HEK293 (cell line): Measurements from ENCODE around the gene SPATA24.

Experiments used
- GLIS2 ChIP-seq: fragments of 450-650 bp; formaldehyde crosslinking; IDR thresholded peaks from 2 replicates; pipeline ENCODE4 v1.5.1; 2016; ENCODE audit warnings: missing biosample characterization, missing genetic modification characterization
- PRDM1 ChIP-seq: fragments of 450-650 bp; formaldehyde crosslinking; IDR thresholded peaks from 2 replicates; pipeline ENCODE4; 2016; ENCODE audit warnings: missing biosample characterization, missing genetic modification characterization
- PRDM4 ChIP-seq: fragments of 450-650 bp; formaldehyde crosslinking; IDR thresholded peaks from 2 replicates; pipeline ENCODE4 v1.5.1; 2017; ENCODE audit warnings: missing biosample characterization, missing genetic modification characterization
- PRDM6 ChIP-seq: fragments of 450-650 bp; formaldehyde crosslinking; IDR thresholded peaks from 2 replicates; pipeline ENCODE4 v1.5.1; 2017; ENCODE audit warnings: missing biosample characterization, missing genetic modification characterization
- ZNF24 ChIP-seq: fragments of 450-650 bp; formaldehyde crosslinking; IDR thresholded peaks from 2 replicates; pipeline ENCODE4 v1.5.1; 2016; ENCODE audit warnings: missing biosample characterization, missing genetic modification characterization
- ZNF248 ChIP-seq: fragments of 450-650 bp; formaldehyde crosslinking; IDR thresholded peaks from 2 replicates; pipeline ENCODE4 v1.5.1; 2017; ENCODE audit warnings: missing biosample characterization, missing genetic modification characterization
- ZNF266 ChIP-seq: fragments of 450-650 bp; formaldehyde crosslinking; IDR thresholded peaks from 2 replicates; pipeline ENCODE4 v1.5.1; 2016; ENCODE audit warnings: missing biosample characterization, missing genetic modification characterization, low read depth
- ZNF311 ChIP-seq: fragments of 450-650 bp; formaldehyde crosslinking; IDR thresholded peaks from 2 replicates; pipeline ENCODE4 v1.5.1; 2017; ENCODE audit warnings: missing biosample characterization, missing genetic modification characterization, borderline replicate concordance
- ZNF350 ChIP-seq: fragments of 450-650 bp; formaldehyde crosslinking; IDR thresholded peaks from 2 replicates; pipeline ENCODE4 v1.5.0; 2017; ENCODE audit warnings: missing biosample characterization, mild to moderate bottlenecking, missing genetic modification characterization
- ZNF37A ChIP-seq: fragments of 450-650 bp; IDR thresholded peaks from 2 replicates; pipeline ENCODE4 v1.5.1; 2018; ENCODE audit warnings: missing biosample characterization, missing genetic modification characterization
- ZNF394 ChIP-seq: fragments of 450-650 bp; formaldehyde crosslinking; IDR thresholded peaks from 2 replicates; pipeline ENCODE4 v1.5.1; 2016; ENCODE audit warnings: missing biosample characterization, missing genetic modification characterization, mild to moderate bottlenecking, moderate library complexity, borderline replicate concordance
- ZNF501 ChIP-seq: fragments of 450-650 bp; formaldehyde crosslinking; IDR thresholded peaks from 2 replicates; pipeline ENCODE4 v1.5.1; 2016; ENCODE audit warnings: missing biosample characterization, missing genetic modification characterization
- ZNF639 ChIP-seq: fragments of 450-650 bp; formaldehyde crosslinking; IDR thresholded peaks from 2 replicates; pipeline ENCODE4 v1.5.1; 2016; ENCODE audit warnings: missing biosample characterization, missing genetic modification characterization
- ZNF707 ChIP-seq: fragments of 450-650 bp; formaldehyde crosslinking; IDR thresholded peaks from 2 replicates; pipeline ENCODE4 v1.5.1; 2016; ENCODE audit warnings: missing biosample characterization, missing genetic modification characterization
- ZNF792 ChIP-seq: fragments of 450-650 bp; formaldehyde crosslinking; IDR thresholded peaks from 2 replicates; pipeline ENCODE4 v1.5.1; 2016; ENCODE audit warnings: missing biosample characterization, missing genetic modification characterization
- TF ChIP-seq, protein P1 (sequence below): fragments of 450-650 bp; formaldehyde crosslinking; IDR thresholded peaks from 2 replicates; pipeline ENCODE4 v1.5.1; 2016; ENCODE audit warnings: missing biosample characterization, missing genetic modification characterization, borderline replicate concordance
- TF ChIP-seq, protein P2 (sequence below): fragments of 450-650 bp; formaldehyde crosslinking; IDR thresholded peaks from 2 replicates; pipeline ENCODE4 v1.5.1; 2016; ENCODE audit warnings: missing biosample characterization, missing genetic modification characterization

Gene SPATA24

DNA sequence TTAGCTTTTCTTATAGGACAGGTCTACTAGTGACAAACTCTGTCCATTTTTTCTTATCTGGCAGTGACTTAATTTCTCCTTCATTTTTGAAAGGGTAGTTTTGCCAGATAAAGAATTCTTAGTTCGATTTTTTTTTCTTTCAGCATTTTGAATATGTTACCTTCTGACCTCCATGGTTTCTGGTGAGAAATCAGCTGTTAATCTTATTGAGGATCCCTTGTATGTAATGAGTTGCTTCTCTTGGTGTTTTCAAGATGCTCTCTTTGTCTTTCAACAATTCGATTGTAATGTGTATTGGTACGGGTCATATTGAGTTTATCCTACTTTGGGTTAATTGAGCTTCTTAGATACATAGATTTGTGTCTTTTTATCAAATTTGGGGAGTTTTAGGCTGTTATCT is 49.7 kb downstream of the SPATA24 start (continued):
- TF ChIP-seq ZNF248 (tag by site-specific recombination): no peak
- TF ChIP-seq ZNF501 (tag by site-specific recombination): no peak
- no peak for TF ChIP-seq ZNF37A (tag by site-specific recombination)
- no peak for TF ChIP-seq ZNF639 (tag by site-specific recombination)
- TF ChIP-seq, protein P1, sequence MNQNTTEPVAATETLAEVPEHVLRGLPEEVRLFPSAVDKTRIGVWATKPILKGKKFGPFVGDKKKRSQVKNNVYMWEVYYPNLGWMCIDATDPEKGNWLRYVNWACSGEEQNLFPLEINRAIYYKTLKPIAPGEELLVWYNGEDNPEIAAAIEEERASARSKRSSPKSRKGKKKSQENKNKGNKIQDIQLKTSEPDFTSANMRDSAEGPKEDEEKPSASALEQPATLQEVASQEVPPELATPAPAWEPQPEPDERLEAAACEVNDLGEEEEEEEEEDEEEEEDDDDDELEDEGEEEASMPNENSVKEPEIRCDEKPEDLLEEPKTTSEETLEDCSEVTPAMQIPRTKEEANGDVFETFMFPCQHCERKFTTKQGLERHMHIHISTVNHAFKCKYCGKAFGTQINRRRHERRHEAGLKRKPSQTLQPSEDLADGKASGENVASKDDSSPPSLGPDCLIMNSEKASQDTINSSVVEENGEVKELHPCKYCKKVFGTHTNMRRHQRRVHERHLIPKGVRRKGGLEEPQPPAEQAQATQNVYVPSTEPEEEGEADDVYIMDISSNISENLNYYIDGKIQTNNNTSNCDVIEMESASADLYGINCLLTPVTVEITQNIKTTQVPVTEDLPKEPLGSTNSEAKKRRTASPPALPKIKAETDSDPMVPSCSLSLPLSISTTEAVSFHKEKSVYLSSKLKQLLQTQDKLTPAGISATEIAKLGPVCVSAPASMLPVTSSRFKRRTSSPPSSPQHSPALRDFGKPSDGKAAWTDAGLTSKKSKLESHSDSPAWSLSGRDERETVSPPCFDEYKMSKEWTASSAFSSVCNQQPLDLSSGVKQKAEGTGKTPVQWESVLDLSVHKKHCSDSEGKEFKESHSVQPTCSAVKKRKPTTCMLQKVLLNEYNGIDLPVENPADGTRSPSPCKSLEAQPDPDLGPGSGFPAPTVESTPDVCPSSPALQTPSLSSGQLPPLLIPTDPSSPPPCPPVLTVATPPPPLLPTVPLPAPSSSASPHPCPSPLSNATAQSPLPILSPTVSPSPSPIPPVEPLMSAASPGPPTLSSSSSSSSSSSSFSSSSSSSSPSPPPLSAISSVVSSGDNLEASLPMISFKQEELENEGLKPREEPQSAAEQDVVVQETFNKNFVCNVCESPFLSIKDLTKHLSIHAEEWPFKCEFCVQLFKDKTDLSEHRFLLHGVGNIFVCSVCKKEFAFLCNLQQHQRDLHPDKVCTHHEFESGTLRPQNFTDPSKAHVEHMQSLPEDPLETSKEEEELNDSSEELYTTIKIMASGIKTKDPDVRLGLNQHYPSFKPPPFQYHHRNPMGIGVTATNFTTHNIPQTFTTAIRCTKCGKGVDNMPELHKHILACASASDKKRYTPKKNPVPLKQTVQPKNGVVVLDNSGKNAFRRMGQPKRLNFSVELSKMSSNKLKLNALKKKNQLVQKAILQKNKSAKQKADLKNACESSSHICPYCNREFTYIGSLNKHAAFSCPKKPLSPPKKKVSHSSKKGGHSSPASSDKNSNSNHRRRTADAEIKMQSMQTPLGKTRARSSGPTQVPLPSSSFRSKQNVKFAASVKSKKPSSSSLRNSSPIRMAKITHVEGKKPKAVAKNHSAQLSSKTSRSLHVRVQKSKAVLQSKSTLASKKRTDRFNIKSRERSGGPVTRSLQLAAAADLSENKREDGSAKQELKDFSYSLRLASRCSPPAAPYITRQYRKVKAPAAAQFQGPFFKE (tag by site-specific recombination): no peak
- TF ChIP-seq ZNF266 (tag by site-specific recombination): no peak
- TF ChIP-seq ZNF350: no peak
- TF ChIP-seq GLIS2 (tag by site-specific recombination): no peak
- TF ChIP-seq PRDM6 (tag by site-specific recombination): no peak
- TF ChIP-seq, protein P2, sequence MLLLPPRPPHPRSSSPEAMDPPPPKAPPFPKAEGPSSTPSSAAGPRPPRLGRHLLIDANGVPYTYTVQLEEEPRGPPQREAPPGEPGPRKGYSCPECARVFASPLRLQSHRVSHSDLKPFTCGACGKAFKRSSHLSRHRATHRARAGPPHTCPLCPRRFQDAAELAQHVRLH (tag by site-specific recombination): no peak
- TF ChIP-seq ZNF24: no peak
- no peak for TF ChIP-seq ZNF311
- no peak for TF ChIP-seq PRDM1
- TF ChIP-seq PRDM4 (tag by site-specific recombination): no peak
- TF ChIP-seq ZNF792: no peak
- TF ChIP-seq ZNF707 (tag by site-specific recombination): no peak
- TF ChIP-seq ZNF394 (tag by site-specific recombination): no peak
